Activated CD4-positive, alpha-beta T cell treated with anti-CD3 and anti-CD28 coated beads, Interleukin-2, amount 10 ng/mL, durations not matched to agents 7 days and 5 days (primary cell): ENCODE data around the gene MCF2L2. TPM values are rescaled to one million over a fixed set of nuclear protein-coding genes. Genes with fewer than 3 reads are reported as not detected.
"Not testable (repeated sequence)": the region's sequence is repeated elsewhere in the genome, so short reads cannot be mapped to it uniquely, and the experiment has no call there.

ENCODE experiments used
- CTCF ChIA-PET: fragments of 350-600 bp; sonication (Branson Sonifier 250); formaldehyde crosslinking; loops from one replicate; lab custom pipeline; 2021; ENCODE audit warnings: antibody characterized with exemption; lab: Charles Lee
- POLR2A ChIA-PET: fragments of 350-600 bp; sonication (Branson Sonifier 250); formaldehyde crosslinking; loops from one replicate; lab custom pipeline; 2021; ENCODE audit warnings: antibody characterized with exemption; lab: Charles Lee
- DNase-seq: peaks from one replicate; pipeline ENCODE4 v3.0.0-alpha.2; 2020
- H3K27ac Mint-ChIP-seq: one replicate; pipeline ENCODE4 v1.8.0; 2021; ENCODE audit warnings: mild to moderate bottlenecking, moderate library complexity, mixed read lengths
- H3K27me3 Mint-ChIP-seq: one replicate; pipeline ENCODE4 v1.8.0; 2021; ENCODE audit warnings: mixed read lengths
- H3K36me3 Mint-ChIP-seq: one replicate; pipeline ENCODE4 v1.8.0; 2021; ENCODE audit warnings: low read depth, mixed read lengths
- H3K4me1 Mint-ChIP-seq: one replicate; pipeline ENCODE4 v1.8.0; 2021; ENCODE audit warnings: mixed read lengths
- H3K4me3 Mint-ChIP-seq: one replicate; pipeline ENCODE4 v1.8.0; 2021; ENCODE audit warnings: mild to moderate bottlenecking, moderate library complexity, mixed read lengths
- H3K9me3 Mint-ChIP-seq: one replicate; pipeline ENCODE4 v1.8.0; 2021; ENCODE audit warnings: mixed read lengths
- total RNA-seq, 2 experiments: library from RNA; stranded (reverse); gene quantifications; one replicate each; pipeline ENCODE4 v1.2.3, GENCODE V29; 2021

MCF2L2 gene
- total RNA-seq, 2 experiments from 2014 or later, result 3.6 to 5.4 TPM

- CTCF ChIA-PET, result interaction anchor here (1.0 to 2.1 kb wide), 5 partner anchors 8 to 68 kb away, joined by 3 to 6 read pairs (median 3); no protein-coding TSS in a partner anchor
- H3K27me3 Mint-ChIP-seq, result peaks cover 18% of the 10 kb centered on the region
- POLR2A ChIA-PET, result no interaction called here
- peaks cover 34% of the 10 kb centered on the region for H3K4me1 Mint-ChIP-seq
- H3K27ac Mint-ChIP-seq, result no peak overlapping the region
- no peak for DNase-seq
- peaks cover 25% of the 10 kb centered on the region for H3K9me3 Mint-ChIP-seq
- H3K36me3 Mint-ChIP-seq, result peaks cover 10% of the 10 kb centered on the region
- H3K4me3 Mint-ChIP-seq, result no peak overlapping the region
Measured at GRCh38 chr3:183439515-183439914, 11.1 kb upstream of the MCF2L2 start.

GRCh38 chr3:183438735-183439134 lies 10.3 kb upstream of the MCF2L2 start:
- no peak for DNase-seq
- no peak overlapping the region for H3K4me3 Mint-ChIP-seq
- peaks cover 18% of the 10 kb centered on the region for H3K9me3 Mint-ChIP-seq
- peaks cover 35% of the 10 kb centered on the region for H3K4me1 Mint-ChIP-seq
- H3K27me3 Mint-ChIP-seq, result peaks cover 16% of the 10 kb centered on the region
- CTCF ChIA-PET, result interaction anchor here (1.5 to 2.9 kb wide), 3 partner anchors 9 to 17 kb away, joined by 3 to 7 read pairs (median 6); no protein-coding TSS in a partner anchor
- H3K27ac Mint-ChIP-seq, result no peak overlapping the region
- peaks cover 10% of the 10 kb centered on the region for H3K36me3 Mint-ChIP-seq
- POLR2A ChIA-PET, result no interaction called here

GRCh38 chr3:183437666-183438564 lies 9.5 kb upstream of the MCF2L2 start:
- H3K27ac Mint-ChIP-seq, result no peak overlapping the region
- peaks cover 7% of the 10 kb centered on the region for H3K27me3 Mint-ChIP-seq
- CTCF ChIA-PET, result interaction anchor here (2.1 to 2.9 kb wide), 2 partner anchors 10 to 16 kb away, joined by 6 to 7 read pairs; no protein-coding TSS in a partner anchor
- H3K4me1 Mint-ChIP-seq, result peaks cover 35% of the 10 kb centered on the region
- POLR2A ChIA-PET, result no interaction called here
- H3K36me3 Mint-ChIP-seq, result peaks cover 2% of the 10 kb centered on the region
- H3K9me3 Mint-ChIP-seq, result peaks cover 10% of the 10 kb centered on the region
- H3K4me3 Mint-ChIP-seq, result no peak overlapping the region
- no peak for DNase-seq

- peaks cover 7% of the 10 kb centered on the region for H3K27me3 Mint-ChIP-seq
- H3K36me3 Mint-ChIP-seq, result no peaks in the 10 kb centered on the region
- H3K4me3 Mint-ChIP-seq, result no peak overlapping the region
- H3K27ac Mint-ChIP-seq, result no peak overlapping the region
- peaks cover 5% of the 10 kb centered on the region for H3K9me3 Mint-ChIP-seq
- no peak for DNase-seq
- ChIA-PET CTCF (interaction anchor here (2.9 kb wide), 1 partner anchor 15 kb away, joined by 7 read pairs; no protein-coding TSS in a partner anchor), POLR2A (no interaction called here)
- H3K4me1 Mint-ChIP-seq, result peaks cover 35% of the 10 kb centered on the region
Measured at GRCh38 chr3:183437061-183437460, 8.6 kb upstream of the MCF2L2 start.

GRCh38 chr3:183435661-183436060 lies 7.2 kb upstream of the MCF2L2 start:
- Mint-ChIP-seq H3K4me1 (peaks cover 44% of the 10 kb centered on the region), H3K36me3 (no peaks in the 10 kb centered on the region), H3K9me3 (peaks cover 5% of the 10 kb centered on the region), H3K4me3 (no peak overlapping the region), H3K27me3 (peaks cover 3% of the 10 kb centered on the region), H3K27ac (no peak overlapping the region)
- DNase-seq, result no peak
- CTCF ChIA-PET, result interaction anchor here (1.6 kb wide), 1 partner anchor 8 kb away, joined by 4 read pairs; no protein-coding TSS in a partner anchor
- POLR2A ChIA-PET, result no interaction called here

- ChIA-PET POLR2A (no interaction called here), CTCF (interaction anchor here (1.6 kb wide), 1 partner anchor 9 kb away, joined by 4 read pairs; no protein-coding TSS in a partner anchor)
- Mint-ChIP-seq H3K9me3 (peaks cover 3% of the 10 kb centered on the region), H3K27ac (no peak overlapping the region), H3K4me1 (peaks cover 47% of the 10 kb centered on the region), H3K4me3 (no peak overlapping the region), H3K27me3 (peaks cover 3% of the 10 kb centered on the region), H3K36me3 (no peaks in the 10 kb centered on the region)
- DNase-seq, result no peak
Measured at GRCh38 chr3:183434992-183435391, 6.6 kb upstream of the MCF2L2 start.

GRCh38 chr3:183434503-183434902 lies 6.1 kb upstream of the MCF2L2 start:
- Mint-ChIP-seq H3K9me3 (peaks cover 1% of the 10 kb centered on the region), H3K27ac (no peak overlapping the region), H3K4me3 (no peak overlapping the region), H3K27me3 (peaks cover 3% of the 10 kb centered on the region), H3K4me1 (peaks cover 48% of the 10 kb centered on the region), H3K36me3 (no peaks in the 10 kb centered on the region)
- POLR2A ChIA-PET, result no interaction called here
- CTCF ChIA-PET, result interaction anchor here (1.6 kb wide), 1 partner anchor 9 kb away, joined by 4 read pairs; no protein-coding TSS in a partner anchor
- DNase-seq, result no peak

- DNase-seq, result peak; percentile 33
- H3K9me3 Mint-ChIP-seq, result no peaks in the 10 kb centered on the region
- ChIA-PET CTCF (interaction anchor here (0.5 to 1.4 kb wide), 8 partner anchors 9 to 604 kb away, joined by 3 to 4 read pairs (median 3); no protein-coding TSS in a partner anchor), POLR2A (interaction anchor here (0.6 kb wide), 1 partner anchor 267 kb away, joined by 4 read pairs; the partner anchor contains the start of gene YEATS2)
- H3K27me3 Mint-ChIP-seq, result peaks cover 7% of the 10 kb centered on the region
- H3K4me1 Mint-ChIP-seq, result peaks cover 42% of the 10 kb centered on the region
- no peaks in the 10 kb centered on the region for H3K36me3 Mint-ChIP-seq
- peak overlapping the region; percentile 18 for H3K4me3 Mint-ChIP-seq
- H3K27ac Mint-ChIP-seq, result peak overlapping the region; percentile 47
Measured at GRCh38 chr3:183430325-183430957, 2.0 kb upstream of the MCF2L2 start.

- peak; percentile 40 for DNase-seq
- Mint-ChIP-seq H3K36me3 (no peaks in the 10 kb centered on the region), H3K27me3 (peaks cover 7% of the 10 kb centered on the region), H3K4me1 (peaks cover 41% of the 10 kb centered on the region), H3K4me3 (peak overlapping the region; percentile 74), H3K9me3 (no peaks in the 10 kb centered on the region), H3K27ac (peak overlapping the region; percentile 77)
- POLR2A ChIA-PET, result no interaction called here
- CTCF ChIA-PET, result interaction anchor here (0.6 to 1.9 kb wide), 7 partner anchors 11 to 305 kb away, joined by 3 to 11 read pairs (median 3); no protein-coding TSS in a partner anchor
Measured at GRCh38 chr3:183427876-183428446, 458 bp downstream of the MCF2L2 start.

GRCh38 chr3:183427196-183427875 lies 1.1 kb downstream of the MCF2L2 start:
- H3K4me1 Mint-ChIP-seq, result peaks cover 41% of the 10 kb centered on the region
- peak overlapping the region; percentile 74 for H3K4me3 Mint-ChIP-seq
- no peaks in the 10 kb centered on the region for H3K9me3 Mint-ChIP-seq
- CTCF ChIA-PET, result interaction anchor here (0.6 to 1.9 kb wide), 6 partner anchors 12 to 284 kb away, joined by 3 to 11 read pairs (median 3); no protein-coding TSS in a partner anchor
- H3K36me3 Mint-ChIP-seq, result no peaks in the 10 kb centered on the region
- H3K27me3 Mint-ChIP-seq, result peaks cover 7% of the 10 kb centered on the region
- H3K27ac Mint-ChIP-seq, result peak overlapping the region; percentile 77
- POLR2A ChIA-PET, result no interaction called here
- no peak for DNase-seq

GRCh38 chr3:183418807-183419206 lies 9.6 kb downstream of the MCF2L2 start:
- H3K27ac Mint-ChIP-seq, H3K4me3 Mint-ChIP-seq, H3K4me1 Mint-ChIP-seq, POLR2A ChIA-PET, H3K27me3 Mint-ChIP-seq, CTCF ChIA-PET, DNase-seq: not testable (repeated sequence)
- peaks cover 25% of the 10 kb centered on the region for H3K36me3 Mint-ChIP-seq
- peaks cover 28% of the 10 kb centered on the region for H3K9me3 Mint-ChIP-seq
